Measurements from ENCODE around the gene ADD3. TPM values are rescaled to one million over a fixed set of nuclear protein-coding genes. Genes with fewer than 3 reads are reported as not detected.

The ADD3 gene
- total and polyA plus RNA-seq, 2 of the 13 experiments (the other 11 are each of a cell fraction or from before 2014, with no cell fraction given), result 44.7 to 57.5 TPM

DNA sequence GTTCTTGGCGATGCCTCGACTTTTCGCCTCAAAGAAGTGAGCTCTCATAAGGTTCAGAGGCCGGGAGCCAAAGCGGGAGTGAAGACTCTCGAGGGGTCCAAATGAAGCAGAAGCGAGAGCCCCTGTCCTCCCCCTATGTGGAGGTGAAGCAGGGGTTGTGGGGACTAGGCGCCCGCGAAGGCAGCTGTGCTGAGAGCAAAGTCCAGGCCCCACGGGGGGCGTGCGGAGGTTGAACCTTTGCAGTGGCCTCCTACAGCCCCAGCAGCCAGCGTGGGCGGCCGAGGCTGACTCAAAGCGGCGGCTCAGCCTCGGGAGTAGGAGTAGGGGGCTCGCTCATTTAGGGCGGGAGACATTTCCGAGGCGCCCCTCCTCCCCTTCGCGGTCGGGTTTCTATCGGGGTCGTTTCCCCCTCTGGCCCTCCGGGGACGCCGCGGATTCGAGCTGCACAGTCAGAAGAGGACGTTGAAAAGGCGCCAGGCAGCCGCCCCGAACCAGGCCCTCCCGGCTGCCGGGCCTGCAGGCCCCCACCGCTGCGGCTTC, 553 bp upstream of the ADD3 start (continued):
- TF ChIP-seq, protein P1, sequence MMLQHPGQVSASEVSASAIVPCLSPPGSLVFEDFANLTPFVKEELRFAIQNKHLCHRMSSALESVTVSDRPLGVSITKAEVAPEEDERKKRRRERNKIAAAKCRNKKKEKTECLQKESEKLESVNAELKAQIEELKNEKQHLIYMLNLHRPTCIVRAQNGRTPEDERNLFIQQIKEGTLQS (CRISPR knock-in tag; IDR thresholded peaks at IDR 0.05), result no peak
- TF ChIP-seq, protein P2, sequence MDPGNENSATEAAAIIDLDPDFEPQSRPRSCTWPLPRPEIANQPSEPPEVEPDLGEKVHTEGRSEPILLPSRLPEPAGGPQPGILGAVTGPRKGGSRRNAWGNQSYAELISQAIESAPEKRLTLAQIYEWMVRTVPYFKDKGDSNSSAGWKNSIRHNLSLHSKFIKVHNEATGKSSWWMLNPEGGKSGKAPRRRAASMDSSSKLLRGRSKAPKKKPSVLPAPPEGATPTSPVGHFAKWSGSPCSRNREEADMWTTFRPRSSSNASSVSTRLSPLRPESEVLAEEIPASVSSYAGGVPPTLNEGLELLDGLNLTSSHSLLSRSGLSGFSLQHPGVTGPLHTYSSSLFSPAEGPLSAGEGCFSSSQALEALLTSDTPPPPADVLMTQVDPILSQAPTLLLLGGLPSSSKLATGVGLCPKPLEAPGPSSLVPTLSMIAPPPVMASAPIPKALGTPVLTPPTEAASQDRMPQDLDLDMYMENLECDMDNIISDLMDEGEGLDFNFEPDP (CRISPR knock-in tag; conservative IDR thresholded peaks at IDR 0.05), result no peak
- peak; percentile 26; the same call in 1 of the 2 replicates for TF ChIP-seq ZNF792 (CRISPR knock-in tag; IDR thresholded peaks at IDR 0.05)
- TF ChIP-seq NR2F6 (IDR thresholded peaks at IDR 0.05), result peak; percentile 31; the same call in 1 of the 2 replicates
- peak; percentile 50 for TF ChIP-seq NR2F6 (CRISPR knock-in tag; IDR thresholded peaks at IDR 0.05)
- TF ChIP-seq KLF6 (CRISPR knock-in tag; IDR thresholded peaks at IDR 0.05), result no peak
- no peak for TF ChIP-seq ZNF616 (CRISPR knock-in tag; IDR thresholded peaks at IDR 0.05; ENCODE audit: low read depth)
- TF ChIP-seq ZNF326 (CRISPR knock-in tag; IDR thresholded peaks at IDR 0.05; ENCODE audit: borderline replicate concordance), result no peak
- TF ChIP-seq, protein P3, sequence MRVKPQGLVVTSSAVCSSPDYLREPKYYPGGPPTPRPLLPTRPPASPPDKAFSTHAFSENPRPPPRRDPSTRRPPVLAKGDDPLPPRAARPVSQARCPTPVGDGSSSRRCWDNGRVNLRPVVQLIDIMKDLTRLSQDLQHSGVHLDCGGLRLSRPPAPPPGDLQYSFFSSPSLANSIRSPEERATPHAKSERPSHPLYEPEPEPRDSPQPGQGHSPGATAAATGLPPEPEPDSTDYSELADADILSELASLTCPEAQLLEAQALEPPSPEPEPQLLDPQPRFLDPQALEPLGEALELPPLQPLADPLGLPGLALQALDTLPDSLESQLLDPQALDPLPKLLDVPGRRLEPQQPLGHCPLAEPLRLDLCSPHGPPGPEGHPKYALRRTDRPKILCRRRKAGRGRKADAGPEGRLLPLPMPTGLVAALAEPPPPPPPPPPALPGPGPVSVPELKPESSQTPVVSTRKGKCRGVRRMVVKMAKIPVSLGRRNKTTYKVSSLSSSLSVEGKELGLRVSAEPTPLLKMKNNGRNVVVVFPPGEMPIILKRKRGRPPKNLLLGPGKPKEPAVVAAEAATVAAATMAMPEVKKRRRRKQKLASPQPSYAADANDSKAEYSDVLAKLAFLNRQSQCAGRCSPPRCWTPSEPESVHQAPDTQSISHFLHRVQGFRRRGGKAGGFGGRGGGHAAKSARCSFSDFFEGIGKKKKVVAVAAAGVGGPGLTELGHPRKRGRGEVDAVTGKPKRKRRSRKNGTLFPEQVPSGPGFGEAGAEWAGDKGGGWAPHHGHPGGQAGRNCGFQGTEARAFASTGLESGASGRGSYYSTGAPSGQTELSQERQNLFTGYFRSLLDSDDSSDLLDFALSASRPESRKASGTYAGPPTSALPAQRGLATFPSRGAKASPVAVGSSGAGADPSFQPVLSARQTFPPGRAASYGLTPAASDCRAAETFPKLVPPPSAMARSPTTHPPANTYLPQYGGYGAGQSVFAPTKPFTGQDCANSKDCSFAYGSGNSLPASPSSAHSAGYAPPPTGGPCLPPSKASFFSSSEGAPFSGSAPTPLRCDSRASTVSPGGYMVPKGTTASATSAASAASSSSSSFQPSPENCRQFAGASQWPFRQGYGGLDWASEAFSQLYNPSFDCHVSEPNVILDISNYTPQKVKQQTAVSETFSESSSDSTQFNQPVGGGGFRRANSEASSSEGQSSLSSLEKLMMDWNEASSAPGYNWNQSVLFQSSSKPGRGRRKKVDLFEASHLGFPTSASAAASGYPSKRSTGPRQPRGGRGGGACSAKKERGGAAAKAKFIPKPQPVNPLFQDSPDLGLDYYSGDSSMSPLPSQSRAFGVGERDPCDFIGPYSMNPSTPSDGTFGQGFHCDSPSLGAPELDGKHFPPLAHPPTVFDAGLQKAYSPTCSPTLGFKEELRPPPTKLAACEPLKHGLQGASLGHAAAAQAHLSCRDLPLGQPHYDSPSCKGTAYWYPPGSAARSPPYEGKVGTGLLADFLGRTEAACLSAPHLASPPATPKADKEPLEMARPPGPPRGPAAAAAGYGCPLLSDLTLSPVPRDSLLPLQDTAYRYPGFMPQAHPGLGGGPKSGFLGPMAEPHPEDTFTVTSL (CRISPR knock-in tag; IDR thresholded peaks at IDR 0.05; ENCODE audit: borderline replicate concordance), result no peak
- TF ChIP-seq, protein P4, sequence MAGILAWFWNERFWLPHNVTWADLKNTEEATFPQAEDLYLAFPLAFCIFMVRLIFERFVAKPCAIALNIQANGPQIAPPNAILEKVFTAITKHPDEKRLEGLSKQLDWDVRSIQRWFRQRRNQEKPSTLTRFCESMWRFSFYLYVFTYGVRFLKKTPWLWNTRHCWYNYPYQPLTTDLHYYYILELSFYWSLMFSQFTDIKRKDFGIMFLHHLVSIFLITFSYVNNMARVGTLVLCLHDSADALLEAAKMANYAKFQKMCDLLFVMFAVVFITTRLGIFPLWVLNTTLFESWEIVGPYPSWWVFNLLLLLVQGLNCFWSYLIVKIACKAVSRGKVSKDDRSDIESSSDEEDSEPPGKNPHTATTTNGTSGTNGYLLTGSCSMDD (CRISPR knock-in tag; IDR thresholded peaks at IDR 0.05), result no peak
- TF ChIP-seq ZSCAN12 (CRISPR knock-in tag; IDR thresholded peaks at IDR 0.05), result no peak
- TF ChIP-seq DPF2 (CRISPR knock-in tag; IDR thresholded peaks at IDR 0.05; ENCODE audit: borderline replicate concordance, low read depth), result no peak
- TF ChIP-seq AHR (CRISPR knock-in tag; IDR thresholded peaks at IDR 0.05), result 0 out of 2 replicates have a peak, but pooled peaks have one; percentile 46
- no peak for TF ChIP-seq NFKBIZ (CRISPR knock-in tag; IDR thresholded peaks at IDR 0.05)
- TF ChIP-seq ZNF567 (CRISPR knock-in tag; IDR thresholded peaks at IDR 0.05; ENCODE audit: borderline replicate concordance), result no peak
- TF ChIP-seq HNRNPH1 (optimal IDR thresholded peaks at IDR 0.05; ENCODE audit: low read depth, low read length), result no peak
- no peak; the same call in 1 of the 2 replicates for TF ChIP-seq HOXA5 (CRISPR knock-in tag; IDR thresholded peaks at IDR 0.05)
- no peak for TF ChIP-seq ZNF724P (CRISPR knock-in tag; IDR thresholded peaks at IDR 0.05; ENCODE audit: borderline replicate concordance)

All from HepG2 (cell line).